ENCODE data around the gene TRIM17.

TRIM17 gene

DNA sequence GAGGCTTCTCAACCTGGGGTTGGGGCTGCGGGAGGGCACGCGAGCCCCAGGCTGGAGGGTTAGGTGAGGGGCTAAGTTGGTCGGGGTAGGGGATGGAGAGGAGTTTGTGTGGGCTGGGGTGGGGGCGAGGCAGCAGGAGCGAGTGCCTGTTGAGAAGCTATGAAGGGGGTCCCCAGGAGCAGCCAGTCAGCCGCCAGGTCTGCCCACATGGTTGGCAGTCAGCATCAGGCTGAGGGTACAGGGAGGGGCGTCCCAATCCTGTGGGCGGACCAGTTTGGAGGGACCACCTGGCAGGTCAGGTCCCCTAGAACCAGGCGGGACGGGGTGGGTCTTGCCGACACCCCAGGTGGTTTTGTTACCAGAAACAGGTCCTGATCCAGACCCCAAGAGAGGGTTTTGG lies 400 bp upstream of the TRIM17 start:
- no peak for DNase-seq

DNA sequence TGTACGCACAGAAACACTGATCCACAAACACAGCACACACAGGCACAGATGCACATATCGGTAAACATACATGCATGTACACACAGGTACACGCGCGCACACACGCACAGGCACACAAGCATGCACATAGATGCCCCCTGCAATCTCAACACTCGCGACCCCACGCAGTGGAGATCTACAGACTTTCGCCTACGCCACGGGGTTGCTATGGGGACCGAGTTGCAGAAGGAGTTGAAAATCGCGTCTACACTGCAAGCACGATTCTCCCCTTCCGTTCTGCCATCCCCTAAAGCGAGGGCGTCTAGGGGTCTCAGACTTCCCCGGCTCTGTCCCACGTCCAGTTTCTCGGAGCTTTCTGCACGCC lies 826 bp downstream of the TRIM17 start:
- no peak for DNase-seq

DNA sequence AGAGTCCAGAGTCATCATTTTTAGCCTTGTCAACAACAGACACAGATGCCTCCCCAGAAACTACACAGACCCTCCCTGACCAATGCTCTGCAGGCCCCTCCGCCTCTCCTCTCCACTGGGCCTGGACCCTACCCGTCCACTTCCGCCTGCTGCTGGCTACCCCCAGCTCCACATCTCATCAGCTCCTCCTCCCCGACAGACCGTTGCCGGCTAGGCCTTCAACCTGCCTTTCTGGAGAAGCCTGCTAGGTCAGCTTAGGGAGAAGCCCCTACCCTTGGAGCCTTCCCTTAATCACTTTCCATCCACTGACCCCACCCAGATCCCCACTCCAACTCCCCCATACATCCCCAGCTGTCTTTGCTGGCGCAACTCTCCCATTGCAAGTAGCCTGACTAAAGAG lies 1.4 kb downstream of the TRIM17 start:
- DNase-seq = no peak

DNA sequence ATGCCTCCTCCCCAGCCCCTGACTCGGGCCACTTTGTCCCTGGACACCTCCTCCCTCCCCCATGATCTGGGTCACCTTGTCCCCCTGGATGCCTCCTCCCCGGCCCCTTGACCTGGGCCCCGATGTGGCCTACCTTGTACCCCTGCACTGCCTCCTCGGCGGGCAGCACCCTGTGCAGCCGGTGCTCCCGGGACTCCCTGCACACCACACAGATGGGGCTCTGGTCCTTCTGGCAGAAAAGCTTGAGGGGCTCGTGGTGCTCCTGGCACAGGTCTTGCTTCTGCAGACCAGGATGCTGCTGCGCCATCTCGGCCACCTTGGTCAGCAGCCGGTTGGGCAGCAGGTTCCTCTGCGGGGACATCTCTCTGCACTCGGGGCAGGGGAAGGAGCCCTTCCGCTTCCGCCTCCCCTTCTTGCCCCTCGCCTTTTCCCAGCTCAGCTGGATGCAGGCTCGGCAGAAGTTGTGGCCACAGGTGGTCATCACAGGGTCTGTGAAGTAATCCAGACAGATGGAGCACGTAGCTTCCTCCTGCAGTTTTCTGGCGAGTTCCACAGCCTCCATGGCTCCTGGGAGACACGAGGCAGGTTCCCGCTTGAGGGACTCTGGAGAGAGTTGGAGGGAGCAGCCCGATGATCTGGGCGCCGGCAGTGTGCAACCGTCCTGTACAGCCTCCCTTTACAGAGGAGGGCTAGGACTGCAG lies 2.0 kb downstream of the TRIM17 start:
- DNase-seq = no peak

DNA sequence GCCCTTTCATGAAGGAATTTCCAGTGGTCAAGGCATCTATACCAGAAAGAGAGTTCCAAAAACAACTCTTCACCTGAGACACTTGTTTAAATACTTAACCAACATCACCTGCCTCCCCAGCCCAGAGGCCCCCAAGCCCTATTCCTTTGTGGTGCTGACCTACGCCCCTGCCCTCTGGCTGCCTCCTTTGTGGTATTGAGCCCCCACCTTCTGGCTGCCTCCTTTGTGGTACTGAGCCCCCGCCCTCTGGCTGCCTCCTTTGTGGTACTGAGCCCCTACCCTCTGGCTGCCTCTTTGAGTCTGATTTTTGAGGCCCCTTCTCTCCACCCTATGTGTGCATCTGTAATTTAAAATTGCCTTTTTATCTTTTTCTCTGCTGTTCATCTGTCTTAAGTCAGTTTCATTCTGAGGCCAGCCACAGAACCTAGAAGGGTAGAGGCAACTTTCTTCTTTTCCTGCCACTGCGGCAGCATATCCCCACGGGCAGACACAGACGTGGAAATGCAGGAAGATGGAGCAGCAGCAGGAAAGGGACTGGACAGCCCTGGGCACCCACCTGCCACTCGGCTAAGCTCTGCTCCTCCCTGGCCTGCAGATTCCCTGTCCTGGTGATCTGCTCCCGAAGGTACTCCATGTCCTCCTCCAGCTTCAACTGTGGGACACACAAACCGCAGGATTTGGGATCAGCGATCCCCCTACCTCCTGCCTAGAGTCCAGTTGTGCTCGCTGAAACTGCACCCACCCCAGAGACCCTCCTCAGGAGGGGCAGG lies 3.2 kb downstream of the TRIM17 start:
- no peak for DNase-seq

DNA sequence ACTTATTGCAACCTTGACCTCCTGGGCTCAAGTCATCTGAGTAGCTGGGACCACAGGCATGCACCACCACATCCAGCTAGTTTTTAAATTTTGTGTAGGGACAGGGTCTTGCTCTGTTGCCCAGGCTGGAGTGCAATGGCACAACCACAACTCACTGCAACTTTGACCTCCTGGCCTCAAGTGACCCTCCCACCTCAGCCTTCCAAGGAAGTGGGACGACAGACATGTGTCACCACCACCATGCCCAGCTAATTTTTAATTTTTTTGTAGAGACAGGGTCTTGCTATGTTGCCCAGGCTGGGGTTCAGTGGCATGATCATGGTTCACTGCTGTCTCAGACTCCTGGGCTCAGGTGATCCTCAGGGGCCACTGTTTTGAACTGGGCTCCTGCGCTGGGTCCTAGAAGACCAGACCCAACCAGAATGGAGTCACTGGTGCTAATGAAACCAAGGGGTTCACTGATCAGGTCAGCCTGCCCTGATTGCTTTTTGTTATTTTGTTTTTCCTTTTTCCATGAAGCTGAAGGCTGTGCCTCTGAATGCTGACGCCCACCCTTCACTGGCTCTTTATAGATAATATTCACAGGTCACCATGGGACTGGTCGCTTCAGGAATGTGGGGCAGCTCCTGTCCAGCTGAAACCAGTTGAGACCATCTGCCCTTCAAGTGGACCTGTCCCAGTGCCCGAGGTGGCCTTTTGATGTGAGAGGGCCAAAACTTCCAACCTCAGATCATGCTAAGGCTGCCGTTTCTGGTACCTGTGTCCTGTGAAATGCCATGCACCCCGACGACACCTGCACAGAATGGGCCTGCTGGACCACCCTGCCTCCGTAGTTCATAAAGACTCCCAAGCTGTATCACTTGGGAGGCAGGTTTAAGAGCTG lies 4.9 kb downstream of the TRIM17 start:
- no peak for DNase-seq

DNA sequence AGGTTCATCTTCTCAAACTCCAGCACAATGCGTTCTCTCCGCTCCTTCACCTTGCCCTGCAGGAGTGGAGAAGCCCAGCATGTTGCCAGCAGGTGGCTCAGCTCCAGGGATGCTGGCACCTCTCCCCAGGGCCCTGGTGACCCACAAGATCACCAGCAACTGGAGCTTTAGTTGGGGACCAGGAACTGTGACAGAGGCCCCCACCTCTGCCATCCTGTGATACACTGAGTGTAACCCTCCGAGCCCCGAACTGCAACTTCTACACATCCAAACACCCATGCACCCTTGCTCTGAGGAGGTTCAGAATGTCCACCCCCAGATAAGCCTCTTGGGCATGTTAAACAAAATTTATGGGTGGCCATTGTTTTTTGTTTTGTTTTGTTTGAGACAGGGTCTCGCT lies 5.5 kb downstream of the TRIM17 start:
- DNase-seq = no peak

DNA sequence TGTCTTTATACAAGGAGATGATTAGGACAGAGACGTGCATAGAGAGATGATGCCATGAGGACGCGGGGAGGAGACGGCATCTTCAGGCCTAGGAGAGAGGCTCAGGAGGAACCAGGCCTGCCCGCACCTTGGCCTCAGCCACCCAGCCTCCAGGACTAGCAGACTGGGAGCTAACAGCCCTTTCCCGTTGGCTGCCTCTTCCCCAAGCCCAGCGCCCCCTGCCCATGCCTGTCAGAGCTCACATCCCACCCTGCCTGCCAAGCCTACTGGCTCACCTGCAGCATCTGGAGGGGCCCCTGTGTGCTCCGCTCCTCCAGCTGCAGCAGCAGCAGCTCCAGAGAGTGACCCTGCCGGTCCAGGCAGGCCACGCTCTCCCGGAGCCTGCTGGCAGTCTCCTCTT lies 6.0 kb downstream of the TRIM17 start:
- DNase-seq = no peak

DNA sequence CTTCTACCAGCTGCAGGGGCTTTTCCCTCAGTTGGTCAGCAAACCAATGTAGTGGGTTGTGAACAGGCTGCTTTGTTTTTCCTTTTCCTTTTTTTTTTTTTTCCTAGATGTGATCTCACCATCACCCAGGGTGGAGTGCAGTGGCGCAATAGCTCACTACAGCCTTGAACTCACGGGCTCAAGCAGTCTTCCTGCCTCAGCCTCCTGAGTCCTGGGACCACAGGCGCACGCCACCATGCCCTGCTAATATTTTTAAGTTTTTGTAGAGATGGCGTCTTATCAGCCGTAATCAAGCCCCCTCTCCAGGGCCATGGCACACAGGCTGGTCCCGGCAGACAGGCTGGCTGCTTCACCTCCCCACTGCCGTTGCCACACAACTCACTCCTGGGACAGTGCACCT lies 6.6 kb downstream of the TRIM17 start:
- DNase-seq = no peak

DNA sequence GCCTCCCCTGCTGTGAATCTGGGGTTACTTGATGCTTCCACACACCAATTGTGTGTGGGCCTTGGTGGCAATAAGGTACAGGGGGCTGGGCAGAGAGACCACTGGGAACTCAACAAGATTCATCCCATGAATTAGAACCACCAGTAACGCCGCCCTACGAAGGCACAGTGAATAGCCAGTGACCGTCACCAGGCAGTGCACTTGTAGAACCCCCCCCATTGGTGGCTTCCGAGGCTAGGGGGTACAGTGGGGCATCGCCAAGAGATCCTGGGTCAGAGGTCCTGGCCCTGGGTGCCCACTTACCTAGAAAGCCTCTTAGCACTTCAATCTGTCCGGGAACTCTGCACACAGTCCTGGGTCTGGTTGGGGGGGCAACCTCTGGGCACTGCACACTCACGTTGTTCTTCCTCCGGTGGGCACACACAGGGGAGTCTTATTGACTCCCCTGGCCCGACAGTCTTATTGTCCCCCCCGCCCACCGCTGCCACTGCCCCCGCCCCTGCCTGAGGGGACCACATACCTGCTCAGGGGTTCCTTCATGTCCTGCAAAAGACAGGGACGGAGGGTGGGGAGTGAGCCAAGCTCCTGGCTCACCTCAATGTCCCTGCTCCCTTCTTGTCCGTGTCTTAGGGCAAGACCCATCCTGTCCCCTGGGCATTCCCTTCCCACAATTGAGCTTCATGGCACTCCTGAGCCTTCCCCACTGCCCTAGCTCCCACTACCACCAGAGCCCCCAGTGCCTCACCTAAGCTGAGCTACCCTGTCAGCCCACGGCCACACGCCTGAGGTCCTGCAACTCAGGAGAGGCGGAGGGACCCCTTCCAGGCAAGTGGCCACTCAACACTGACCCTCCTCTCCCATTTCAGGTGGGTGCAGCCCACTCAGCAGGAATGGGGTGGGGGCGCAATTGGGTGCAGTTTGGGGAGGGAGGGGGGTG lies 7.5 kb downstream of the TRIM17 start:
- DNase-seq = no peak

DNA sequence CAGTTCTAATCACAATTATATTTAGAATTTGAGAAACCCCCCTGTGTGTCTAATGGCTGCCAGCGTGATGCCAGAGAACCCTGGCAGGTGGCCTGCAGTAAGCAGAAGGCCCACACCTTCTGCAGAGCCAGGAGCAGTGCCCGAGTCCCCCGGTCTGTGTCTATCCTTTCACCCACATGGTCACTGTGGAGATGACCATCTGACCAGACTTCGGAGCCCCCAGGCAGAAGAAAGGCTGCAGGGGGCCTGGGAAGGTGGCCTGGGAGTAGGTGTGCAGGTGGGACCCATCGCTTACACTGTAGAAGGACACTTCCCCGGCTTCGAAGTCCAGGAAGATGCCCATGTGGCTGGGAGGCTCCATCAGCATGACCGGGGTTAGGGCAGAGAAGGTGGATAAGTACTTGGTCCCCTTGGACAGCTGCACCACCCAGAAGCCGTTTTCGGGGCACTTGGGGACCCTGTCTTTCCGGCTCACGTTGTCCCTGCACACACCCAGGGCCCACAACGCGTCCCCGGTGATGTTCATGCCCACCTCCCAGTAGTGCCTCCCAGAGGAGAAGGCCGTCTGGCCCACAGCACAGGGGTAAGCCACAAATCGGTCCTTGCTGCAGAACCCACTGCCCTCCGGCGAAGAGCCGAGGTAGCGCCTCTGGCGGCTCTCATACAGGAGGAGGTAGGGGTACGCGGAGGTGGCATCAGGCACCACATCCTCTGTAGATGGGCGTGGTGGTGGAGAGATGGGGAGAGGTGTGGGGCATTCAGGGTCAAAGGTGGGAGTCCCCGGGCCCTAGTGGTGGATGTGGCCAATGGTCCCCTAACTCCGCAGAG lies 8.4 kb downstream of the TRIM17 start:
- DNase-seq = no peak

DNA sequence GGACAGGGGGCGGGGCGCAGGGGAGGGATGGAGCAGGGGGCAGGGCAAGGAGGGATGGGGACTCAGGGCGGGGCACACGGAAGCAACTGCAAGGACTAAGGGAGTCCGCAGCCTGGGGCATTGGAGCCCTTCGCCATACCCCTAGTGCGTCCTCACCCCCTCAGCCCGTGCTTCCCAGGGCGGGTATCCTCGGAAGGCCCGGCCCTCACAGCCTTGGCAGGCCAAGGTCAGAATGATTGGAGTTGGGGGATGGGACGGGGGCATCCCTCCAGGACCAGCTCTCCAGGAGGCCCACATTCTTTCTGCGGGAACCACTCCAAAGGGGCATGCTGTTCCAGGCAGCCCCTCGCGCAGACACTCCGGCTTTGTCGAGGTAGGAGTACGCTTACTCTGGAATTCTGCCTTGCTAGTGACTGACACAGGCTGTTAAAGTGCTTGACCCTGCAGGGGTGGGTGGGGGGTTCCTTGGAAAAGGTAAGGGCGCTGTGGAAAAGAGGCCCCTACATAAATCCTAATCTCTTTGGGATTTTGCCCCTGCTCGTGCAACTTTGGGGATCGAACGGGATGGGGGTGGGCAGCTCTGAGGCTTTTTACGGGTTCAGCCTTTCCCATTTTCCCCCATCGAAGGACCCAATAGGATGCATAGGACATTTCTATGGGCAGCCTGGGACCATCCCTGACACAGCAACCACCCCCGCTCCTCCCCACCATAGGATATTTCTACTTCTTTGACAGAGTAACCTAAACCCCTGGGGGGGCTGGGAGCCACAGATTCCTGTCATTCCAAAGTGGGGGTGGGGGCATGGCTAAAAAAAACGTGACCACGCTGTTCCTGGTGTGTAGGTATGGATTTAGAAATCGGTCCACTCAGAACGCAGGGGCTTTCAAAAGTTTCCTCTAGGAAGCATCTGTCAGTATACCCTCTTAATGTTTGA lies 9.3 kb downstream of the TRIM17 start:
- DNase-seq = peak; percentile 64

DNA sequence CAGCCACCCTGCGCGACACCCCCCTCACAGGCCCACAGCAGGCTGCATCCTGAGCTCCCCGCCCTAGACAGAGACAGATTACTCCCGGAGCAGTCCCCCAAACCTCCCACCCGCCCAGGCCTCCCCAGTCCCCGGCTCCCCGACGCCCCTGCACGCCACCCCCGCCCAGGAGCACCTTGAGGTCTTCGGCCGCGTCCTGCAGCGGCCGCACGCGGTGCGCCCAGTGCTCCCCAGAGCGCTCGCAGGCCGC lies 10.8 kb downstream of the TRIM17 start:
- no peak for DNase-seq

DNA sequence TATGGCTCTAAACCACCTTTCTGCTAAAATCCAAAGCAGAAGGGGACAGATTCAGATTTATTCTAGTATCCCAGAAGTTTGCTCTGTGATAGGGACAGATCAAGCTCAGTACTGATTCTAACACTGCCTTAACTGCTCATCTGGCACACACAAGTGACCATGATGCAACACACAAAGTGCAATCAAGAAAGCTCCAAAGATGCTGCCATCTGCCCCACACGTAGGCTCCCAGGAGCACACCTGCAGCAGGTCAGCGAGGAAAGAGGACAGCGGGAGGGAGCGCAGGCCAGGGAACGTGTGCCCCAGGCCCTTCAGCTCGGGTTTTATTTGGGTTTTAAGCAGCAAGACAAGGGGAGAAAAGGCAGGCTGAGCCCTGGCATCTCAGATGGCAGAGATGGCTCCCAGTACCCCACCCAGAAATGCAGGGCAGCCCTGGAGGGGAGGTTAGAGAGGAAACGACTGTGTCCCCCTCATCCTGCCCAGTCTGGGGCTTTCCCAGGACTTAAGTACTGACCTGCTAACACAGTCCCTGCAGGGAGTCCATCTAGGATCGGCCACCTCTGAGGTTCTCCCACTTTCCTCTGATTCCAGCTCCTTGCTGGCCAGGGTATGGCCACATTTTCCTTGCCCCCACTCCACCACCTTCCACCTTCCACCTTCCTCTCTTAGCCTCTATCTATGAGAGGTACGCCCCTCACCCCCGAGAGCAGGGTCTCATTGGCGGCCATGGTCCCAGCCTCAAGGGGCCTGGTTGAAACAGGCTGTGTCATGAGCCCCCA lies 11.3 kb downstream of the TRIM17 start:
- DNase-seq = no peak

DNA sequence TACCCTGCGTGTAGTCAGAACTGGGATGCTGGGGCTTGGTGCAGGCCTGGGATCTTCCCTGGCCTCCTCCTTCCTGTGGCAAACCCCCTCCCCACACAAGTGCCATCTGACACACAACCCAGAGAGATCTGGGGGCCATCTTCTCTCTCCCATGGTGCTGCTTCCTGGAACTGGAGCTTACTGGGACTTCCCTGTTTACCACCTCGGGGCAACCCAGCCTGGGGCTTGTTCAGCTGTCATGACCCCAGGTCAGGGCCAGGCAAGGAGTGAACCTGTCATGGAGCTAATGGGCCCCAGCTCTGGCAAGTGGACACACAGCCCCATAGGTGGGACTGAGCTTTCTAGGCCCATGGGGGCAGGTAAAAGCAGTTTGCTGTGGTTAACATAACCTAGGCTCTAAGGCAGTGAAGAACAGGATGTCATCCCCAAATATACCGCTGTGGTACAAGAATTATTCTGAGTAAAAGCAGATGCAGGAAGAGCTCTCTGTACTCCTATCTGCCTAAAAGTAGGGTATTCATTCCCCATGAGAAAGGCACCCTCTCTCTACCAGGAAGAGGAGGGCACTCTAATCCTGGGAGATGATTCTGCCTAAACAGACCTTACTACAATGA lies 12.4 kb downstream of the TRIM17 start:
- no peak for DNase-seq

DNA sequence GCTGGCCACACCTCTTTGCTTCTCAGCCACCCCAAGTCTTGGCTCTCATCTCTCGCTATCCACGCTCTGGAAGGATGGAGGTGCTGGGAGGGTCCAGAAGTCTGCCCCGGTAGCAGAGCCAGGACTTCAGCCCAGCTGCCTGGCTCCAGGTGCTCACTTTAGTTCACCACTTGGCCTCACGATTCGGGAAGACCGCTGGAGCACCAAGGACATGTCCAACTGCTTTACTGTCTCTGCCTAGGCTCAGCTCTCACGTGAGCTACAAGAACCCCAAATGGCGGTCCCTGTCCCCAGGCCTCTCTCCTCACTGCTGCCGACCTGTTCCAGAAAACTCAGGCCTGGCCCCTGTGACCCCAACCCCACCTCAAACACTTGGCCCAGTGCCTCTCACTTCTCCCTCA lies 13.4 kb downstream of the TRIM17 start:
- DNase-seq = no peak

DNA sequence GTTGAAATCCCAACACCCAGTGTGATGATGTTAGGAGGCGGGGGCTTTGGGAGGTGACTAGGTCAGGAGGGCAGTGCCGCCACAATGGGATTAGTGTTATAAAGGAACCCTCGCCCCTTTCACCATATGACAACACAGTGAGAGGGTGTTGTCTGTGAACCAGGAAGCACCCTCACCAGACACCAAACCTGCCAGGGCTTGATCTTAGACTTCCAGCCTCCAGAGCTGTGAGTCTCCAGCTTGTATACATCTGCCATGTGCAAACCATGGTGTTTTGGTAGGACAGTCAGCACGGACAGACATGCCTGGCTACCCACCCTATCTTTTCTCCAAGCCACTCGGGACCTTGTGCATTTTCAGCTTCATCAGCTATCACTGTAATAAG lies 14.0 kb downstream of the TRIM17 start:
- no peak for DNase-seq

DNA sequence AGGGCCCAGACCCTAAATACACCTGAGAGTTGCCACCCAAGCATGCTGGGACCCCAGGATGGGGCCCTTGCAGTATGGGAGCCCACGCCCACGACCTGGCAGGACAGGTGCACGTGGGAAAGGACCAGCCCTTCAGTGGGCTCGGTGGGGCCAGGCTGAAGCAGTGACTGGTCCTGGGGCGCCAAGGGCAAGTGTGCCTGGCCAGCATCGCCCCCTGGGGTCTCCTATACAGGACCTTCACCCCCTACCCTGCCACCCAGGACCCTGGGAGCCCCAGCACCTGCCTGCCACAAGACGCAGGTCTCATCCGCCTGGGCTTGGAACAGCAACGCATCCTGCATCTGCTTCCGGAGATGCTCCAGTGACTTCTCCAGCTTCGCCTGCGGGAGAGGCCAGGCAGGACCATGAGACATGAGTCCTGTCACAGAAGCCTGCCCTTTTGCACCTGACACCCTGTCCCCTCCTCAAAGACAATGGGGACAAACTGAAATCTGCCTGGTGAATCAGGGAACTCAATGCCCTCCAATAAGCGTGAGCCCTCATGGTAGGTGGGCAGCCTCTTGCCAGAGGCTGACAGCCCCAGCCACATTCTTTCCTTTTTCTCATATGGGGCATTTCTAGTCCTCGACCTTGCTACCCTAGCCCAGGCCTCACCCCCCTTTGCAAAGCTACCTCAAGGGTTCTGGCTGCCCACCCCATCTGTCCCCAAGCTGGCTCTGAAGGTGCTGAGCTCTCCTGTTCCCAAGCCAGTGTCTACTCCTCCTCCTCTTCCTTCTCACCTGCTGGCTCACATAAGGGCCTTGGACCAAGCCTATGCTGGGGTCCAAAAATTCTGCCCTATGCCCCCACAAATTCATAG lies 14.7 kb downstream of the TRIM17 start:
- DNase-seq = no peak

Measured in right kidney (tissue), 1 donor.